HG03354 (cell line): ENCODE measurements around the gene UBE3B.

Source experiments
- ATAC-seq: cut with Tn5 transposase; IDR thresholded peaks from one replicate; pipeline ENCODE4 v1.9.1; 2021; ENCODE audit warnings: mild to moderate bottlenecking; ENCODE audit not compliant: unreplicated experiment, poor library complexity, severe bottlenecking

Gene UBE3B

DNA sequence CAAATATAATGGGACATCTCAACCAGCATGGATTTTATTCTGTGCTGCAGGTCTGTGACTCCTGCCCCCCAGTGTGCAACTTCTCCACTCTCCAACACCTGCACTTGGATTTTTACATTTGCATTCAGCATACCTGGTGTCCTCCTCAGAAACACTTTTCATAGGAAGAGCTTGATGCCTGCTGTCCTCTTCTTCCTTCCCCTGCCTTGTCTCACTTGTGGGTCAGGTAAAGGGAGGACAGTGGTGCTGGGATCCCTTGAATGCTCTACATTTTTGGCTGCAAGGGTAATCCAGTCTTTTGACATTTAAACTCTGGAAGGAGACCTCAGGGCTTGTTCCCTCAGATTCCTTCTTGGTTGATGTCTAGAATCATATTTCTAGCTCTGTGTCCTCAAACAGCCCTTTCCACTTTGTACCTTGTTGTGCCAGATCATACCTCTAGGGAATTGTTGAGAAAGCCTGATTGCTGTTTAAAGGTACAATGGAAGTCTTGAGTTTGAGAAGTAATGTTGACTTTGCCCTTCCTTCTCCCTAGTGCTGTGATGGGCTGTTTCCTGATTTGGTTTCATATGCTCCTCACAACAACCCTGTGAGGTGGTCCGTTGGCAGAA lies 12.6 kb downstream of the UBE3B start:
- ATAC-seq, result no peak

DNA sequence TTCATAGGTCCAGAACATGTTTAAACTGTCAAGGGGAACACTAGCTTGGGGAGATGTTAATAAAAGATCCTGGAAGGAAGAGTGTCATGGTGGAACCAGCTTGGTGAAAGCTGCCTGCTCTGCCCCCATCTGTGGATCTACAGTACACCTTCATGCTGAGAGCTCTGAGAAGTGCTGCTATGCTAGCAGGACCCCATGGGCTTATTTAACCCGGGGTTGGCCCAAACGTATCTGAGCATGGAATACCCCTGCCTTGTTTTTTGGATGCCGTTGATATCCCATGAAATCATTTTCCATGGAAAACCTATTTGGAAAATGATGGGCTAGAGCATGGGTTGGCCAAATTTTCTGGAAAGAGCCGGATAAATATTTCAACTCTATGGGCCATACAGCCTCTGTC lies 14.2 kb downstream of the UBE3B start:
- no peak for ATAC-seq

DNA sequence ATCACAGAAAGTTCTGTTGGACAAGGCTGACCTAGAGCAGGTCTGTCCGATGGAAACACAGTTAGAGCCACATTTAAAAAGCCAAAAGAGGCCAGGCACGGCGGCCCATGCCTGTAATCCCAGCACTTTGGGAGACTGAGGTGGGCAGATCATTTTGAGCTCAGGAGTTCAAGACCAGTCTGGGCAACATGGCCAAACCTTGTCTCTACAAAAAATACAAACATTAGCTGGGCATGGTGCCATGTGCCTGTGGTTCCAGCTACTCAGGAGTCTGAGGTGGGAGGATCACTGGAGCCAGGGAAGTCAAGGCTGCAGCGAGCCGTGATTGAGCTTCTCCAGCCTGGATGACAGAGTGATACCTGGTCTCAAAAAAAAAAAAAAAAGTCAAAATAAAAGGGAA lies 14.9 kb downstream of the UBE3B start:
- ATAC-seq, result no peak

DNA sequence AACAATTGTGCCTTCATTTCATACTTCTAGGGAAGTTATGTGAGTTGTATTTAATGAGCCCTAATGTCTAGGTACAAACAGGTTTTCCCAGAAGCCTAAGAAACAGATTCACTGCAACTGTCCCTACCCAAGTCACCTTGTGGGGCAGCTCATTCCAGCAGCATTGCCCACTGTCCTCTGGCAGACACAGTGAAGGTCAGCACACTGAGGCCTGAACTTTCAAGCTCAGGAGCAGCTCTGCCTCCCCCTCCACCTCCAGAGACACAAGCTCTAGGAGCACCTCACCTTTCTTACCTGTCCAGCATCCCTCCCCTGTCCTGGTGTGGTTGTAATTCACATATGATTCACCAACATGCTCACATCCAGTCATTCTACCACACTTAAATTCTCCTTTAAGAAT lies 15.7 kb downstream of the UBE3B start:
- no peak for ATAC-seq

DNA sequence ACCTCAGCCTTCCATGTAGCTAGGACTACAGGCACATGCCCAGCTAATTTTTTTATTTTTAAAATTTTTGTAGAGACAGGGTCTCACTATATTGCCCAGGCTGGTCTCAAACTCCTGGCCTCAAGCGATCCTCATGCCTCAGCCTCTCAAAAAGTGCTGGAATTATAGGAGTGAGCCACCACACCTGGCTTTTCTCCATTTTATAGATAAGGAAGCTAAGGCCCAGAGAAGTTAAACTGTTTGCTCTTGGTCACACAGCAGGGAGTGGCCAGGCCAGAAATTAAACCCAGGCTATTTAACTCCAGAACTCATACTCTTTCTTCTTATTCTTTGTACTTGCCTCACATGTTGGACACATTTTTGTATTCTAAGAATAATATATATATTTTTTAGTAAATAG lies 16.5 kb downstream of the UBE3B start:
- no peak for ATAC-seq

DNA sequence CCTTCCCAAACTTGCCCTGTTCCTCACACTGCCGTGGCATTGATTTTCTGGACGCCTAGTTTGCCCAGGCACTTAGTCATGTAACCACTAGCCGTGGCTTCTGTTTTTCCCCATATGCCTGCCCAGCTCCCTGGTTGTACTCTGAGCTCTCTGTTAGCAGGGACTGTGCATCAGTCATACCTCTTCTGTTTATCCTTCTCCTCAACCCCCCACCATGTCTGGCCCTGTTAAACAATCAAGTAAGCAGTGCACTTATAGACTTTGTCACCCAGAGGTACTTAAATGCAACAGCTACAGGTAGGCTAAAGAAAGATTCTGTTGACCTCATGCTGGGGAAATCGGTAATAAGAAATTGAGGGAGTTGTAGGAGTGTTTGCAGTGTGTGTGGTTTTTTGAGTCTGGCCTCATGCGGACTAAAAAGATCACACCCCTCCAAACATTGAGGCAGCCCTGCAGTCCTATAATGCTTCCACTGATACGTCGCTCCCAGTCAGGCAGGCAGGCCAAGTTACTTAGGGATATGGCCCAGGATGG lies 17.0 kb downstream of the UBE3B start:
- ATAC-seq, result no peak

DNA sequence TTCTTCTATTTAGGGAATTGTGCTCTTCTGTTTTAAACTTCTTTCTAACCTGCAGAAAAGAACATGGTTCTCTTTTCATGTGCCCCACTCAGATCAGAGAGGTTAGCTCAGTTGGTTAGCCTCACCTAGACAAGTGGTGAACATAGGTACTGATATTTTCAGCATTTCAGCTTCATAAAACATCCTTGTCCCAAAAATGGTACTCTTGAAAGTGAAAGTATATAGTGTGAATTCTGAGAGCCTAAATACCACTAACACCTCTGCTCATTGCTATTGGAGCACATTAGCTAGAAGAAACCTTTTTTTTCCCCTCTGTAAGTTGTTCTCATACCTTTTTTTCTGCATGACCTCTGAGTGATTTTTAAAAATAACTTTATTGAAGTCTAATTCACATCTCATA lies 17.6 kb downstream of the UBE3B start:
- no peak for ATAC-seq

DNA sequence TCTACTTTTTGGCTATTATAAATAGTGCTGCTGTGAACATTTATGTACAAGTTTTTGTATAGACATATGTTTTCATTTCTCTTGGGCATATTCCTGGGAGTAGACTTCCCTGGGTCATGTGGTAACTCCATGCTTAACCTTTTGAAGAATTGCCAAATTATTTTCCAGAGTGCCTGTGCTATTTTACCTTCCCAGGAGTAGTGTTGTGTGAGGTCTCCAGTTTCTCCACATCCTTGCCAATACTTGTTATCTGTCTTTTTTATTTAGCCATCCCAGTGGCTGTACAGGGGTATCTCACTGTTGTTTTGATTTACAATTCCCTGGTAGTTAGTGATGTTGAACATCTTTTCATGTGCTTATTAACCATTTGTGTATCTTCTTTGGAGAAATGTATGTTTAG lies 18.9 kb downstream of the UBE3B start:
- ATAC-seq, result no peak

DNA sequence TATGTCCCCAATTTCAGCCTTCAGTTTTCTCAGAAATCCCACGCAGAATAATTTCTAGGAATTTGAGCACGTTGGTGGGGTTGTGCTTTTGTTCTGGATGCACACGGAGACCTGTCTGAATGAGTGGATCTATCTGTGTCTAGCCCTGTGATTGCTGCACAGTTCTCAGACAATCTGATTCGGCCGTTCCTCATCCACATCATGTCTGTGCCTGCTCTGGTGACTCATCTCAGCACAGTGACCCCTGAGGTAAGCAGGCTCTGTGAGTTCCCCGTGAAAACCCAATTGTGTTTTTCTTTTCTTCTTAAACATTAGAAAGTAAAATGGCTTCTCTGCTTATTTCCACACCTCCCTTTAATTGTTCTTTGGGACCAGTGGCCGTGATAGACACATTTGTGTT lies 20.2 kb downstream of the UBE3B start:
- ATAC-seq, result no peak

DNA sequence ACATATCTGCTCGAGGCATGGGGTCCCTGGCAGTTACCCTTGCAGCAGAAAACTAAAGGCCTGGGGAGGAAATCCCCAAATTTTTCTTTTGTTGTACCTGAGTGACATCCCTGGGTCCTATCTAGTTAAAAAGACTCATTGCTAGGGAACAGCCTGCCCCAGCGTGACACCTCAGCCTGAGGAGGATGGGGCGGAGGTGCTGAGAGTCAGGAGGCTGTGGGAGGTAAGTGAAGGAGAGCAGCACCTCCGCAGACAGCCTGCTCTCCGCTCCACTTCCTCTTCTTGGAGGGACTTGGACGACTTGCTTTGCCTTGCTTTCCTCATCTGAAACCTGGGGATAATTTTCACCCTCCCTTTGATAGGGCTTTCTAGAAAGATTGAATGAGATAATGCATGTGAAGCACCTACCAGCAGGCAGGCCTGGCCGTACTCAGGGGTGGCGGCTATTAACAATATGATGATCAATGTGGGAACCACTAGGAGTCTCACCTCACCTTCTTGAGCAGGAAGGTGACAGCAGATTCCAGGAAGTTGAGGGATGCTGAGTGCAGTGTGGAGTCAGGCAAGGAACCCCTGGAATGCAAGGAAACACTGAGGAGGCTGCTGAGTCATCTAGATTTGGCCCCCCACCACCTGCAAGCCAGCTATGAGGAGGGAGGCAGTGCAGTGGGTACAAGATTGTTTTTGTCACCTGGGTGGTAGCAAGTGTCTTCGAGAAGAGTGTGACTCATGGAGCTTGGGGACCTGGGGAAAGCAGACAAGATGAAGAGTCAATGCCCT lies 23.2 kb downstream of the UBE3B start:
- ATAC-seq, result no peak

DNA sequence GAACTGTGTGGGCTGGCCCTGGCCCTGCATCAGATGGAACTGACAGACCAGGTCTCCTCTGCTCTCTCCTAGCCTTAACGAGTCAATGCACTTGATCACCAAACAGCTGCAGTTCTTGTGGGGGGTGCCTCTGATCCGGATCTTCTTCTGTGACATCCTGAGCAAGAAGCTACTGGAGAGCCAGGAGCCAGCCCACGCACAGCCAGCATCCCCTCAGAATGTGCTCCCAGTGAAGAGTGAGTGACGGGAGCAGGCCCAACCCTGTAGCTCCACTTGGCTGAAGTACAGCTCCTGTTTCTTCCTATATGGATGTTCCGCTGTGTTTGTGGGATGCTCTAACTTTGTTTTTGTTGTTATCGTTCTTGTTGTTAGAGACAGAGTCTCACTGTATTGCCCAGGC lies 23.9 kb downstream of the UBE3B start:
- ATAC-seq, result no peak

DNA sequence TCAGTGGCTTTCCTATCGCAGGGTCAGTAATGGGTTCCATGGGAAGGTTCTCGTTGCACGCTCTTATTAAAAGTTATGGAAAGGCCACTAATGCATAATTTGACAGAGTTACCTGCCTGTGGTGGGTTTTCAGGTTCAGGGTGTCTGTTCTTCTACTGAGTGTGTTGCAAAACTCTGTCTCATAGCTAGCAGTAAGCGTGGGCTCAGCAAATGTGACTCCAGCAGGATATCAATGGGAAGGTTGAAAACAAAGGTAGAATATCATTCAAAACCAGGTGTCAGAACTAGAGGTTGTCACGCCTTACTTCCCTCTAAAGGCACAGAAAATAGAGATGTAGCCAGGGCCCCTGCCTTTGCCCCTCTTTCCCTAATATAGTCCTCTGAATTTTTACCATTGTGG lies 24.9 kb downstream of the UBE3B start:
- no peak for ATAC-seq

DNA sequence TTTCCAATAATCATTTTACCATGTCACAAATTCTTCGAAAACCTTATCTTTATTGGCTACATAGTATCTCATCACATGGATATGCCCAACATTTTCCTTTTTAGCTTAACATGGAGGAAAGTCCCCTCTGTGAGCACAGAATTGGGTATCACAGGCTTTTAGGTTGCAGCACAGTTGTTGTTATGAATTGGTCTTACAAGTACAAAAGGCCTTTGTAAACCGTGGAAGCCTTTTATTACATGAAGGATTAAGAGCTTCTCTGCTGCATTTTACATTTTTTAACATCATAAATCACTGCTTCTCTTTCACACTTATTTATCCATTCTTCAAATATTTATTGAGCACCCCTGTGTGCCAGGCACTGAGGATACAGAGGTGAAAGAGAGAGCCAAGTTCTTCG lies 26.2 kb downstream of the UBE3B start:
- no peak for ATAC-seq

DNA sequence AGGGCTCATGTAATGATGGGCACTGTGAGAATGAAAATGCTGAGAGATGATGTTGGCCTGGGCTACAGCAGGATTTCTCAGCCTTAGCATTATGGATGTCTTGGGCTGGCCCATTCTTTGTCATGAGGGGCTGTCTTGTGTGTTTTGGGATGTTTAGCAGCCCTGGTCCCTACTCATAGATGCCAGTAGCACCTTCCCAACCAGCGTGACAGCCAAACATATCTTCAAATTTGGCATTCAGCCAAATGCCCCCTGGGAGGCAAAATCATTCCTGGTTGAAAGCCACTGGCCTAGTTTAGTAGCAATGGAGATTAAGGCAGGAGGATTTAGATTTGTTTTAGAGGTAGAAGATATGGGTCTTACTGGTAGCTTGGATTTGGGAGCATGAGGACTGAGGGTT lies 26.6 kb downstream of the UBE3B start:
- no peak for ATAC-seq

DNA sequence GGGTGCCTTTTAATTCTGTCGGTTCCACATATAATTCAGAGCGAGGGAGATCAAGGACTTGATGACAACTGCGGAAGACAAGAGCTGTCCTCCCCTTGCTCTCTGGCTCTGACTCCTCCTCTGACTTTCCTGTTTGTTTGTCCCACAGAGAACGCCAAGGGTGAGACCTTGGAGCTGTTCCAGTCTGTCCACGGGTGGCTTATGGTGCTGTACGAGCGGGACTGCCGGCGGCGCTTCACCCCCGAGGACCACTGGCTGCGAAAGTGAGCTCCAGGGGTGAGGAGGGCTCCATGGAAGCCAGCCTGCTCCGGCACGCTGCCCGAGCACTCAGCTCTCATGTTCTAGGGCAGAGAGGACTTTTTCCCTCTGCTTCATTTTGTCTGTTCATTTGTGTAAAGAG lies 32.8 kb downstream of the UBE3B start:
- ATAC-seq, result no peak

DNA sequence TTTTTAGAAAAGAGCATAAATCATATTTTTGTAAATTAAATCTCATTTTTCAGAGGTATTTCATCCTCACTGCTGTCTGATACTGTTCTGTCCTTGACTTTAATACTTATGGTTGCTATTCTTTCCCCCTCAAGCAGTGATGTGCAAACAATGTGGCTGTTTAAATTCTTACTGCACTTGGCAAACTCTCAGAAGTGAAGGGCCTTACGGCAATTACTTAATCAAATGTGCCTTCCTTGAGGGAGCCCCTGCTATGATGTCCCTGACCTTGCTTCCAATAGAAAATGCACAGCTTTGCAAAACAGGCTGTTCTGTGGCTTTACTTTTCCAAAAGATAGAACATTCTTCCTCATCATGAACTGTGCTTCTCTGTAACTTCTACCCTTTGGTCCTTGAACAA lies 35.2 kb downstream of the UBE3B start:
- no peak for ATAC-seq

DNA sequence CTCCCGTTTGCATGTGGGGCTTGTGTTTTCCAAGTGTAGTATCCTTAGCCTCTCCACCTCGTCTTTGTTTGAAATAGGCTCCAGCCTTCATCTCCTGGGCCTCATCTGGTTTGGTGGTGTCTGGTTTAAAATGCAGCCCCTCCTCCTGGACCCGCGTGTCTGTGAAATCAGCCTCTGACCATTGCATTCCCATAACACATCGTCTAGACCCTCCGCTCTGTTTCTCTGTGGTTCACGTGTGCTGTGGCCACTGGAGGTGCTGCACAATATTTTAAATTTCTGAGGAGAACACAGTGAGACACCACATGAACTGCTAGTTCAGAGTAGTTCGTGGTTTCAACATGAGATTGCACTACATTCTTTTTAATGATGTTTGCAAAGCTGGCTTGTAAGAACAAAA lies 35.6 kb downstream of the UBE3B start:
- ATAC-seq, result no peak

DNA sequence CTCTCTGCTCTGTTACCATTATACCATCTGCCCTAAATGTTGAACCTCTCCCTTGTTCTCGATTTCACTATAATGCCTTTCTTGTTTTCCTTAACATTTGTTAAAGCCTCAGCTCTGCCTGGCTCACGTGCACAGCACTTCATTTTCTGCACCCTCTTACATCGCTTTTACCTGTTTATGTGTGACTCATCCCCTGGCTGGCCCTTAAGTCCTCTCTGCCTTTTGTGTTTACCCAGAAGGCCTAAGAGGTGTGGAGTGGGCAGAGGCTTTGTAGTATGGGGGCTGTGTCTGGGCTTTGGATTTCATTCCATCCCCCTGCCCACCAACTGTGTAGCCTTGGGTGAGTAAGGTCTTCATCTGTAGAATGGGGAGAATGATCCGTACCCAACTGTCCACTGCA lies 36.5 kb downstream of the UBE3B start:
- ATAC-seq, result no peak

DNA sequence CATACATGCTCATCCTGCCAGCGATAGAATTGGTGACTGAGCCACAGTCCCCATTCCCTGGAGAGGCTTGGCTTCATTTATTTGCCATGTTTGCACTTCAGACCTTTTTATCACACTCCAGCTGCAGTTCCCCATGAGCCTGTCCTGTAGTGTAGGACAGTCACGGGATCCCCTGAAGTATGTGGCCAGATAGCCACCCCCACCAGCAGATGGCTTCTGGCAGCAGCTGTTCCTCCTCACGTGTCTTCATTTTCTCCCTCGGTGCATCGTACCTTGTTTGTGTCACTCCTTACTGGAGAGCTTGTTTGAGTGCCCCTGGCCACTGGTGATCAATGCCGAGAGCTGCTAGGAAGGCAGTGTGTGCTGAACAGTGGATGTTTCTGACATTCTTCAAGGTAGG lies 40.2 kb downstream of the UBE3B start:
- ATAC-seq, result no peak

DNA sequence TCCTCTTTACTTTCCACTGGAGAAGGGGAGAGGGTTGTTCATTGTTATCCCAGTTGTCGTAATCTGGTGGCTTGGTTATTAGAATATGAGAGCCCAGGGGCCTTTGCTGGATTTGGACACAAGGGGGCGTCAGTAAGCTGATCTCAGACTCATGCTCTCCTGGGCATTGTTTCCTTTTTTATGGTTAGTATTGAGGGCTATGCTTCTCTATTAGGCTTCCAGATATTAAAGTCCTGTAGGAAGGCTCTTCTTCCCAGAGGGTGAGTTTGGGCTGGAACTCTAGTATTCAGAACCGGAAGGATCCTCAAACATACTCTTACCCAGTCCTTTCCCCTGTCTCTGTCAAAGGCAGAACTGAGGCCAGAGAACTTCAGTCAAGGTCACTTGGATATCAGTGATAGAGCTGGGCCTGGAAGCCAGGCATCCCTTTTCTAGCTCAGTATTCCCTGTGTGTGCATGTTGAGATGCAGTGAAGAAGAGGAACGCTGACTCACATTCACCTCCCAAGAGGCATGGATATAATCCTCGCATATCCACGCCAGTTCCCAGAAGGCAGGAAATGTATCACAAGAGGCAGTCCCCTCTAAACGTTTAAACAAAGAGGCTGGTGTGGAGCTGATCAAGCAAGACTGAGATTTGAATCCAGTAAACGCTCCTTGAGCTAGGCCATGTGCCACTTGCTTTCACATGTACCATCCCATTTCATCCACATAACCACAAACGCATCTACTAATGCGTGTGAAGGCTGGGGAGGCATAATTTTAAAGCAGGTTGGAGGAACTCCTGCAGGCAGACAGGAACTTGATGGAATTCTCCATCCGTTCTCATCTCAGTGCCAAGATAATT lies 41.6 kb downstream of the UBE3B start:
- ATAC-seq, result no peak

DNA sequence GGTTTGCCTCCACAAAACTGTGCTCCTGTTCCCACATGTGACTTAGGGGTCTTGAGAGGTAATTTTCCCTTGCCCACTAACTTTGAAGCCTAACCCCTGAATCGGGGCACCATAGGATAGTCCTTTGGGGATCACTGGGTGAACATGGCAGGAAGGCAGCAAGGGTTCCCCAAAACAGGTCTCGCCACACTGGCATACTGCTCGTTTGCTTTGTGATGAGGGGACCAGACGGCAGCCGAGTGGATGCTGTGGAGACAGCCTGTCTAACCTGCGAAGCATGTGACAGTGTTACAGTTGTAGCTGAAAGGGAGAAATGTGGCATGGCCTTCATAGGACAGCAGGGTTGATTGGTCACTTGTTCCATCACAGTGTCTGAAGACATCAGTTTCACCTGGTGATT lies 42.4 kb downstream of the UBE3B start:
- ATAC-seq, result no peak
